ENCODE measurements around the gene SORCS3.

- no peak for TF ChIP-seq EP300 (IDR thresholded peaks at IDR 0.05; ENCODE audit: low read length)
- TF ChIP-seq CC2D1A (IDR thresholded peaks at IDR 0.05) = no peak
- no peak for TF ChIP-seq CBX1 (IDR thresholded peaks at IDR 0.05; ENCODE audit: low read depth)
Observed at GRCh38 chr10:105181626-105182025, 540.5 kb downstream of the SORCS3 start.

All from K562 (cell line).